Vagina (tissue), 2 donors: ENCODE measurements around the gene TUT7. TPM values are rescaled to one million over a fixed set of nuclear protein-coding genes. Genes with fewer than 3 reads are reported as not detected.

Experiments used
- DNase-seq, 2 donors: peaks; one replicate each; pipeline ENCODE4 v3.0.0-alpha.2; 2017; ENCODE audit errors: extremely low spot score in 2 of 2
- H3K27ac ChIP-seq: fragments of 200-600 bp; sonication (generic); one replicate; pipeline ENCODE4 v1.5.1; 2019
- H3K27me3 ChIP-seq: fragments of 200-600 bp; sonication (generic); one replicate; pipeline ENCODE4 v1.5.1; 2019
- H3K36me3 ChIP-seq, 2 donors: fragments of 200-600 bp; sonication (generic); one replicate each; pipeline ENCODE4 v1.5.1; 2017 to 2019
- H3K4me1 ChIP-seq: fragments of 200-600 bp; sonication (generic); one replicate; pipeline ENCODE4 v1.5.1; 2019
- H3K4me3 ChIP-seq, 2 donors: fragments of 200-600 bp; sonication (generic); 1 replicate in 1 of 2; 2 replicates in 1 of 2; pipeline ENCODE4 v1.5.1; 2016 to 2019
- H3K9me3 ChIP-seq: fragments of 200-600 bp; sonication (generic); one replicate; pipeline ENCODE4 v1.5.1; 2019
- POLR2A ChIP-seq, 2 donors: fragments of 450-650 bp; IDR thresholded peaks; one replicate each; pipeline ENCODE4 v1.6.1; 2017; ENCODE audit warnings: antibody characterized with exemption in 2 of 2, mild to moderate bottlenecking in 2 of 2, moderate library complexity in 2 of 2
- POLR2AphosphoS5 ChIP-seq, 2 donors: sonication (generic); formaldehyde crosslinking; IDR thresholded peaks; one replicate each; pipeline ENCODE4 v1.9.0; 2017; ENCODE audit warnings: antibody characterized with exemption in 2 of 2, mild to moderate bottlenecking in 2 of 2, low read depth in 1 of 2; ENCODE audit not compliant: insufficient read depth in 1 of 2
- intact Hi-C: fragments of 100-400 bp; cut with DNase I; formaldehyde crosslinking; loops from one replicate; pipeline ENCODE4 v1.15.1; 2023
- total RNA-seq: library from RNA; depleted of rRNA; stranded (reverse); fragments of >200 nt; gene quantifications from one replicate; pipeline ENCODE4 v1.2.3, GENCODE V29; 2016
- TF ChIP-seq, protein P1 (sequence below), 3 experiments: fragments of 450-650 bp in 2 of 3; fragments of 200-600 bp in 1 of 3; sonication (generic) in 1 of 3; IDR thresholded peaks; one replicate each; pipeline ENCODE4 v1.5.1; 2017 to 2019; ENCODE audit warnings: antibody characterized with exemption in 3 of 3, mild to moderate bottlenecking in 2 of 3, moderate library complexity in 2 of 3

The TUT7 gene
- total RNA-seq, 1 donor from 2014 or later = 72.4 TPM

DNA sequence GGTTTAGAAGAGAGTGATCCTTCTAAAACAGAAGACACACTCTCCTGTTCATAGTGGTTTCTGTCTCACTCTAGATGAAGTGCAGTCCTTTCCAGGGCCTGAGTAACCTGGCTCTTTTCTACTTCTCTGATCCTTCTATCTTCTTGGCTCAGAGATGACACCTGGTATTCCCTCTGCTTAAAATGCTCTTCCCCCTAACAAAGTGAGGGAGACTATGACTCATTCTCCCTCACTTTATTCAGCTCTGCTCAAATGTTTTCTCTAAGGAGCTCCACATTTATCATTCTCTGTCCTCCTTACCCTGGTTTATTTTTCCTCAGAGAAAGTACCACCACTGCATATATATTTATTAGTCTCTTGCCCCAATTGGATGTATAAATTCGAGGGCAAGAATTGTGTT lies 24.6 kb downstream of the TUT7 start:
- DNase-seq = no peak
- Histone ChIP-seq H3K27me3 (no peaks in the 10 kb centered on the region), H3K4me3 (no peak overlapping the region), H3K4me1 (no peaks in the 10 kb centered on the region), H3K36me3 (peaks cover 0 to 59% of the 10 kb centered on the region in 2 donors), H3K27ac (no peak overlapping the region), H3K9me3 (no peaks in the 10 kb centered on the region)
- TF ChIP-seq POLR2A (IDR thresholded peaks at IDR 0.05) (no peak), POLR2AphosphoS5 (IDR thresholded peaks at IDR 0.05; ENCODE audit: insufficient read depth in 1 of 2, low read depth in 1 of 2) (no peak)
- intact Hi-C loops = no loop called here

- no peak for DNase-seq
- intact Hi-C loops = no loop called here
- H3K4me3 ChIP-seq = no peak overlapping the region
- TF ChIP-seq POLR2A (IDR thresholded peaks at IDR 0.05) (no peak), POLR2AphosphoS5 (IDR thresholded peaks at IDR 0.05; ENCODE audit: insufficient read depth in 1 of 2, low read depth in 1 of 2) (no peak)
- TF ChIP-seq, protein P1, sequence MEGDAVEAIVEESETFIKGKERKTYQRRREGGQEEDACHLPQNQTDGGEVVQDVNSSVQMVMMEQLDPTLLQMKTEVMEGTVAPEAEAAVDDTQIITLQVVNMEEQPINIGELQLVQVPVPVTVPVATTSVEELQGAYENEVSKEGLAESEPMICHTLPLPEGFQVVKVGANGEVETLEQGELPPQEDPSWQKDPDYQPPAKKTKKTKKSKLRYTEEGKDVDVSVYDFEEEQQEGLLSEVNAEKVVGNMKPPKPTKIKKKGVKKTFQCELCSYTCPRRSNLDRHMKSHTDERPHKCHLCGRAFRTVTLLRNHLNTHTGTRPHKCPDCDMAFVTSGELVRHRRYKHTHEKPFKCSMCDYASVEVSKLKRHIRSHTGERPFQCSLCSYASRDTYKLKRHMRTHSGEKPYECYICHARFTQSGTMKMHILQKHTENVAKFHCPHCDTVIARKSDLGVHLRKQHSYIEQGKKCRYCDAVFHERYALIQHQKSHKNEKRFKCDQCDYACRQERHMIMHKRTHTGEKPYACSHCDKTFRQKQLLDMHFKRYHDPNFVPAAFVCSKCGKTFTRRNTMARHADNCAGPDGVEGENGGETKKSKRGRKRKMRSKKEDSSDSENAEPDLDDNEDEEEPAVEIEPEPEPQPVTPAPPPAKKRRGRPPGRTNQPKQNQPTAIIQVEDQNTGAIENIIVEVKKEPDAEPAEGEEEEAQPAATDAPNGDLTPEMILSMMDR (IDR thresholded peaks at IDR 0.05) = no peak
- no peaks in the 10 kb centered on the region for H3K4me1 ChIP-seq
- H3K36me3 ChIP-seq = peaks cover 0 to 63% of the 10 kb centered on the region in 2 donors
- no peak overlapping the region for H3K27ac ChIP-seq
- no peaks in the 10 kb centered on the region for H3K27me3 ChIP-seq
- H3K9me3 ChIP-seq = no peaks in the 10 kb centered on the region
Observed at GRCh38 chr9:86328156-86328555, 26.1 kb downstream of the TUT7 start.

GRCh38 chr9:86326536-86326935 lies 27.7 kb downstream of the TUT7 start:
- H3K4me1 ChIP-seq = no peaks in the 10 kb centered on the region
- H3K4me3 ChIP-seq = no peak overlapping the region
- no peaks in the 10 kb centered on the region for H3K27me3 ChIP-seq
- DNase-seq = no peak
- no peak overlapping the region for H3K27ac ChIP-seq
- no peak for TF ChIP-seq POLR2AphosphoS5 (IDR thresholded peaks at IDR 0.05; ENCODE audit: insufficient read depth in 1 of 2, low read depth in 1 of 2)
- TF ChIP-seq POLR2A (IDR thresholded peaks at IDR 0.05) = no peak
- TF ChIP-seq, protein P1 (IDR thresholded peaks at IDR 0.05) = no peak
- no peaks in the 10 kb centered on the region for H3K9me3 ChIP-seq
- H3K36me3 ChIP-seq = peaks cover 0 to 79% of the 10 kb centered on the region in 2 donors
- intact Hi-C loops = no loop called here

DNA sequence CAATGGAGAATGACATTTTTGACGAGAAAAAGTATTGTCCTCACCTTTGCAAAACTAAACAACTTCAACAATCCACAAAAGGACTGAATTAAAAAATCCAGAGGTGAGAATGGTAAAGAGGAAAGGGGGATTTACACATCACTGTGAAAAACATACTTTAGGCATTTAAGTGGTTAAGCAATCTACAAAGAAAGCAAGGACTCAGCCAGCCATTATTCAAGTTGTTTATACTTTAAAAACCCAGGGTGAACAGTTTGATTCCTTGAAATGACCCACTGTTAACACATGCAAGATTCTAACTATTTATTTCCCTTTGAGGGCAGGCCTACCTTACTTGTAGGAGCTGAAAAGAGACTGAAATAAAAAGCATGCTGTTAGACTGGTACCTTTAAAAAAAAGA lies 29.3 kb downstream of the TUT7 start:
- Histone ChIP-seq H3K27me3 (no peaks in the 10 kb centered on the region), H3K9me3 (no peaks in the 10 kb centered on the region), H3K4me3 (no peak overlapping the region), H3K4me1 (no peaks in the 10 kb centered on the region), H3K36me3 (peaks cover 0 to 84% of the 10 kb centered on the region in 2 donors), H3K27ac (no peak overlapping the region)
- intact Hi-C loops = no loop called here
- TF ChIP-seq POLR2AphosphoS5 (IDR thresholded peaks at IDR 0.05; ENCODE audit: insufficient read depth in 1 of 2, low read depth in 1 of 2) (no peak), POLR2A (IDR thresholded peaks at IDR 0.05) (no peak)
- TF ChIP-seq, protein P1 (IDR thresholded peaks at IDR 0.05) = no peak
- DNase-seq = no peak

- Histone ChIP-seq H3K27me3 (no peaks in the 10 kb centered on the region), H3K36me3 (peaks cover 0 to 90% of the 10 kb centered on the region in 2 donors), H3K4me3 (no peak overlapping the region), H3K4me1 (no peaks in the 10 kb centered on the region), H3K9me3 (no peaks in the 10 kb centered on the region), H3K27ac (no peak overlapping the region)
- no peak for DNase-seq
- intact Hi-C loops = no loop called here
- TF ChIP-seq, protein P1 (IDR thresholded peaks at IDR 0.05) = no peak
- TF ChIP-seq POLR2A (IDR thresholded peaks at IDR 0.05) = no peak
Observed at GRCh38 chr9:86324308-86324707, 29.9 kb downstream of the TUT7 start.
